Measurements from ENCODE around the gene QRFP.
A peak's percentile ranks its signal among the peaks of the same experiment; 100 is the strongest.
"Not testable (repeated sequence)": the region's sequence is repeated elsewhere in the genome, so short reads cannot be mapped to it uniquely, and the experiment has no call there.

Gene QRFP

DNA sequence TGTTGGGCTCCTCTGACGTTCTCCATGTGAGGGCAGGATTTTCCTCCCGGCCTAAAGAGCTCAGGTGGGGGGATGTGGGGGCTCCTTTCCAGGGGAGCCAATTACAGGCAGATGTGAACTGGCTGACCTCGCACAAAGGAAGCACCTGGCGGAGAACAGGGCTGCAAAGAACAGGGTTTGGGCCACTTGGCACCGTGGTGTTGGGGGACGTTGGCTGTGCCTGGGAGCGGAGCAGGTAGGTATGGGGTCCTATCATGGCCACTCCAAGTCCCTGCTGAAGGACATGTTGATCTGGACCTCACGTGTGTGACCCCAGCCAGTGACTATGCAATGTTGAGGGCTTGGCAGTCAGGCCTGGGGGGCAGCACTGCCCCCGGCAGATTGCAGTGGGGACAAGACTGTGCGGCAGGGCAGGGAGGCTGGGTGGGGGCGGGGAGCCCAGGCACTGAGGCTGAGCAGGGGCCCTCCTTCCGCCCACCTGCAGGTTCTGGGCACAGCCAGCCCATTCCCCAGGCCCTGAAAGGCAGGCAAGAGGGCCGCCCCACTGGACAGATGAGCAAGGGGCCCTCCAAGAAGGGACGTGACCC, 23.0 kb upstream of the QRFP start:
- DNase-seq: no peak

DNA sequence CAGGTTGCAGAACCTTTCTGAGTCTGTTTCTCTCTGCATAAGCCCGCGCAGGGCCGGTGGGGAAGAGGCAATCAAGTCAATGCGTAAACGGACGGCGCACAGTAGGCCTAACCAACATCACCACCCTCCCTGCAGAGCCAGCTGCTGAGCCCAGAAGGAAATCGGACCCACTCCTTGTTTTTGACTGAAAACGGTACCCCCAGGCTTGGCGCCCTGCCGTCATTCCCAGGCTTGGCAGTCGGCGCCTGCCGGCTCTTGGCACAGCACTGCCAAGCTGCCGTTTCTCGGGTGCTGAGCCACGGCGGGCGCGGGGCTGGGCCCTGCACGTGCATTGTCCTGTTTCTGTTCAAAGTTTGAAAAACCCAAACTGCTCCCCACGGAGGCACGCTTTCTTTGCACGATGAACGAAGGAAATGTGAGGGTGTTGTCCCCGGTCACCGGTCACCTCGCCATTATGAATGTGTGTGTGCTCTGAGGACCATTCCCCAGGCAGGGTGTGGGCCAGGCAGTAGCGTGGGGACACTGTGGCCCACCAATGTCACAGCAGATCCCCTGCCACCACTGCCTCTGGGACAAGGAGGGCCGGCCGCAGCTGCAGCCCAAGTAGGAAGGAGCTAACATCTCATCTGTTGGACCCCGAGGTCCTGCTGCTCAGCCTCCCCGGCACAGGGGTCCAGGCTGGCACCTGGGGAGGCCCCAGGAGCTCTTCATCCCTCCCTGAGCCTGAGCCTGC, 22.4 kb upstream of the QRFP start:
- DNase-seq: no peak

DNA sequence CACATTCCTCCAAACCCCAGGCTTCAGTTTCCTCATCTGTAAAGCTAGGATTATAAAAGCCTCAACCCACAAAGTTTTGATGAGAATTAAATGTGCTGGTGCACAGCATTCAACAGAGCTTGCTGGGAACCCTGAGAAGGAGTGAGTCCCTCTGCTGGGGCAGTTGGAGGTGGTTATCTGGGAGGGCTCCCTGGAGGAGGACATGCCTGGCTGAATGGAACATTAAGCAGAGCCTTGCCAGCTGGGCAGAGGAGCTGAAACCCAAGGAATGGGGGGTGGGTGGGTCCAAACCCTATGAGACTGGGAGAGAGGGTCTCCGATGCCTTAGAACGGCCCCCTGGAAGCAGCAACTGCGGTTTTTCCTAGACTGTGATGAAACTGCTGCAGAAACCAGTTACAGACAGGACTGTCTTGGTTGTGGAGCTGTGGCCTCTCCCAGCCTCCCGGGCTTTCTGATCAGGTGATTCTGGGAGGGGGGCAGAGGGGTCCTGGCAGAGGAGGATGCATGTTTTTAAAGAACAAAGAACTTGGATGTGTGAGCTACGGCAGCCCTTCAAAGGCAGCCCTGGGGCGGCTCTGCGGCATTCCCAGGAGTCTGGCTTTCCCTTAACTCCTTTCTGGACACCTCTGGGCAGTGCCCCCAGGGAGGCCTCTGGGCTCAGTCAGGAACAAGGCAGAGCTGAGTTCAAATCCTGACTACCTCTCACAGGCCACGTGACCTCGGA, 21.7 kb upstream of the QRFP start:
- no peak for DNase-seq

DNA sequence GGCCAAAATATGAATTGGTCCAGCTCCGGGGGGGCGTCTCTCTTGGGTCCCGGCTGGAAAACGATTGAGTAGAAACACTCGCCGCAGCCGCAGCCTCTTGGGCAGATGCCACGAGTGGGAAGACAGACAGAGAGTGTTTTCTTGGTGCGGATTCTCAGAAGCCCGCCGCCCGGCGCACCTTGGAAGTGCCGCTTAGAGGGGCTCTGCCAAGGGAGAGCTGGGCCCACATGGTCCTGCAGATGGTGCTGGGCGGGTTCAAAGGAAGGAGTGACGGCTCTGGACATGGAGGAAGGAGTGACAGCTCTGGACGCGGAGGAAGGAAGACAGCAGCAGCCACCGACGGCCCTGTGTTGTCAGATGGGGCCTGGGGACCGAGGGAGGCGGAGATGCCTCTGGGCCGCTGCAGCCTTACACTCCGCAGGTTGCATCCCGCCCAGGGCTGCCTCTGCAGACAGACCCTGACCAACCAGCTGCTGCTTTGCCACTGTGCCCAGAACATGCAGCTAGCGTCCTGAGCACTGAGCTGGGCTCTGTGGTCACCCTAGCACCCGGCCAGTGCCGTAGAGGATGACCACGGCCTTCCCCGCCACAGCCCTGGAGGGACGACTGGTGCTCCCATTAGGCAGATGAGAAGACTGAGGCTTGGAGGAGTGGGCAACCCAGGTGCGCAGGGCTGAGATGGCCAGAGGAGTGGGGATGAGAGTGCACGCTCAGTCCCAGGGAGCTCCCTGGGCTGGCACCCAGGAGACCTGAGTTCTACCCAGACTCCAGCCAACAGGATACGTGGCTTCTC, 20.8 kb upstream of the QRFP start:
- DNase-seq: no peak

DNA sequence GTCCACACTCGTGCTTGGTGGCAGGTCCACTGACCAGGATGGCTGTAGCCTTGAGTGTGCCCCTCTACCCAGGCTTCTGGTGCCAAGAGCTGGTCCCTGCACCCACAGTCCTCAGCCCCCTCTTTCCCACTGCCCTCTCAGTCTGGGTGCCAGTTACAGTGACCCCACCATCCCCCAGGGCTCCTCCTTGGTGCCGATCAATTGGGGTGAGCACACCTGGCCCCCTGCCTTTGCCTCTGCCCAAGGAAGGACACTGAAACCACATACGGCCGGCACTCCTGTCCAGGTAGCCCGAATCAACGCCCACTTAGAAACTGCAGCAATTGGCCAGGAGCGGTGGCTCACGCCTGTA, 18.5 kb upstream of the QRFP start:
- DNase-seq: no peak

DNA sequence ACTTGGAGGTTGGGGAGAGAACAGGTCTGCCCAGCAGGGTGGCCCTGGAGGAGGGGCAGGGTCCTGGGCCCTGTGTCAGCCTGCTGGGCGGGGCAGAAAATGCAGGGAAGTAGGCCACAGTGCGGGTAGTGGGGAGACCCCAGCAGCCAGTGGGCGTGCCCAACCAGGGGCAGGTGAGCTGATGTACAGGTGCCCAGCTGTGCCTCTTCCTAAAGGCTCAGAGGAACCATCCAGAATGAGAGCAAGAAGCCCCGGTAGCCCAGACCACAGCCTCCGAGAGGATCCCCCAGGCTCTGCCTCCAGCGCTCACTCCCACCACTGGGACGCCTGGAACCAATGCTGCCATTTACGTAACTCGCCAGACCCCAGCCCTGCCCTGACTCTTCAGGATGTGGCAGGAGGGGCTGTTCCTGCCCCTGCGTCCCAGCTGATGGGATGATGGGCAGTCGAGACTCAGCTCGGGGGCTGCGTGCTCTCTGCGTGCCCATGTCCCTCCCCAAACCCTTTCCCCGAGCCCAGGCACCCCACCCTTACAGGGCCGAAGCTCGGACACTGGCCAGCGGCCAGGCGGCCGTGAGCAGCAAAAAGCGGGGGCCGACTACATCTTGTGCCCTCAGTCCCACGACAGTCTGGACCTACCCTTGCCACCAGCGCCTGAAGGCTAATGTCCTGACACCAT, 17.9 kb upstream of the QRFP start:
- no peak for DNase-seq

DNA sequence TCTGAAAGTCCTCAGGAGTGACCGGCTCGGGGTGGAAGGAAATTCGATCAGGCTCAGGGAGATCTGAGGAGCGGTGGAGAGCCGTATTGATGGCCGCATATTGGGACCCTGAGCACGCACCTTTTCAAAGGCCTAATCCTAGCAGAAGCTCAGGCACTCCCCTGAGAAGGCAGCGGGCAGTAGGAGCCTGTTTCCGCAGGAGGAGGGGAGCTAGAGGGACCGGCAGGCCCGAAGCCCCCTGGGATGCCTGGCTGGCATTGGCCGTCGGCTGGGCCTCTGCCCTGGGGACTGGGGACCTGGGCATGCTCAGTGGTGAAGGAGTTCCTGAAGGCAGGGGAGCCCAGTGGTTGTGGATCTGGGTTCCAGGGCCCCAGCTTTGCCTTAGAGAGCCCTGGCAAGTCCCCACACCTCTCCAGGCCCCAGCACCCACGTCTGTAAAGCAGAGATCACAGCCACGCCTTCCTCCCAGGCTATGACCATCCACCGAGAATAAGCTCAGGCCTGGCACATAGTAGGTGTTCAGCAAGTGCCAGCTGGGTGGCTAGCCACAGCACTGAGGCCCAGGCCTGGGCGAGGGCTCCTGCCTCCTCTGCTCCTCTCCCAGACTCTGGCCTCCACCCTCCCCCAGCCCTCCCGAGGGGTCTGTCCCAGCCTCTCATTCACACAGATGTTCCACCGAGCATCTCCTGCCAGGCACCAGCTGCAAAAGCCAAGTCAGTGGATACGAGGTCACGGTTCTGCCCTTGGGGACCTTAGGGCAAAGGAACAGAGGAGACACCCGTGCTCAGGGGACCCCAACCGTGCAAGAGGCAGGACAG, 17.2 kb upstream of the QRFP start:
- no peak for DNase-seq

DNA sequence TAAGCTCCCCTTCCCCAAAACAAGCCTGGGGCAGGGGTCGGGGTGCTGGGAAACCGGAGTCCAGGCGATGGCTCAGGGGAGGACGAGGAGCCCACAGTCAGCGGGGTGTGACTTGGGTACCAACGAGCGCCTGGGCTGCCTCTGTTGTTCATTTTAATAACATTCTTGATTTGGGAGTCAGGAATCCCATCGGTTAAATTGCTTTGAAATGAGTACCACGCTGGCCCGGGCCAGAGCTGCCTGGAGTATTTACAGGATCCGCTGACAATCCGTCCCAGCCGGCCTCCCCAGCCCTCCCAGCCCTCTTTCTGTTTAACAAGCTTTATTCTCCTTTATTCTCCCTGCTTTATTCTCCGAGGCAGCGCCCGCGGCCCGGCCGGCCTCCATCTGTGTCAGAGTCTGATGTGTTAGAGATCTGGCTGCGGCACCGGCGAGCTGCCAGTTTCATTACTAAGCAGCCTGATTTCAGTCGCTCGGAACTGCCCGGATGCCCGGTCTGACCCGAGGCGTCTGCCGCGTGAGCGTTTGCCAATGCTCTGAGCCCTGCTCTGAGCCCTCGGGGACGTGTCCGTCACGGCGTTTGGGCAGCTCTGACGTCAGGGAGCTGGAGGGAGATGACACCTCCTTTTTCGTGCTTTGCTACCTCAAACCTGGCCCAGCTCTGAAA, 16.5 kb upstream of the QRFP start:
- no peak for DNase-seq

DNA sequence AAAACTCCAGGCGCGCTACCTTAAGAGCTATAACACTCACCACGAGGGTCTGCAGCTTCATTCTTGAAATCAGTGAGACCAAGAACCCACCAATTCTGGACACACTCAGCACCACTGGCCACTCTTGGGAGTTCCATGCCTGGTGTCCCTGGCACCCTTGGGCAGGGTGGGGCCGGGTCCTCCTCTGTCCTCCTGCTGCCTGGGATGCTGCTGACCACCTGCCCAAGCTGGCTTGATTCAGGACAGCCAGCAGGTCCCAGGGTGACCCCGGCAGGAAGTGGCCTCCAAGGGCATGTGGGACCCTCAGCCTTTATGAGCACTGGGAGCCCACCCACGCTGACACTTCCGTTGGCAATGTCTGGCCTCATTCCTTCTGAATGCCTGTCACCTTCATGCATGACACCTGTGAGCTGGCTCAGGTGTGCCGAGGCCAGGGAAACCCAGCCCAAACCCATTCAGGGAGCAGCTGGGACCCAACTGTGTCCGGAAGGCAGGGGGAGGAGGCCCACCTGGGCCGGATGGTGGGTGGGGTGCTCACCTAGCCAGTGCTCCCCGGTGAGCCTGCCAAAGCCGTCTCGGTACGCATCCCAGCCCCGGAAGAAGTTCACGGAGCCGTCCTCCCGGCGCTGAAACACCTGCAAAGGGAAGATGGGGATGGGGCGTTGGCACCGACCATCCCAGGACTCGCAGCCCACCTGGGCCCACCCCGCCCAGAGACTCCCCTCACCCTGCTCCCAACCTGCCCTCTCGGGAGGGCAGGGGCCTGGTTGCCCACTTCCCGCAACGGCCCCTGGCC, 14.8 kb upstream of the QRFP start:
- DNase-seq: no peak

DNA sequence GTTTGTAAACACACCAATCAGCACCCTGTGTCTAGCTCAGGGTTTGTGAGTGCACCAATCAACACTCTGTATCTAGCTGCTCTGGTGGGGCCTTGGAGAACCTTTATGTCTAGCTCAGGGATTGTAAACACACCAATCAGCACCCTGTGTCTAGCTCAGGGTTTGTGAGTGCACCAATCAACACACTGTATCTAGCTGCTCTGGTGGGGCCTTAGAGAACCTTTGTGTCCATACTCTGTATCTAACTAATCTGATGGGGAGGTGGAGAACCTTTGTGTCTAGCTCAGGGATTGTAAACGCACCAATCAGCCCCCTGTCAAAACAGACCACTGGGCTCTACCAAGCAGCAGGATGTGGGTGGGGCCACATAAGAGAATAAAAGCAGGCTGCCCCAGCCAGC, 14.1 kb upstream of the QRFP start:
- DNase-seq: not testable (repeated sequence)

DNA sequence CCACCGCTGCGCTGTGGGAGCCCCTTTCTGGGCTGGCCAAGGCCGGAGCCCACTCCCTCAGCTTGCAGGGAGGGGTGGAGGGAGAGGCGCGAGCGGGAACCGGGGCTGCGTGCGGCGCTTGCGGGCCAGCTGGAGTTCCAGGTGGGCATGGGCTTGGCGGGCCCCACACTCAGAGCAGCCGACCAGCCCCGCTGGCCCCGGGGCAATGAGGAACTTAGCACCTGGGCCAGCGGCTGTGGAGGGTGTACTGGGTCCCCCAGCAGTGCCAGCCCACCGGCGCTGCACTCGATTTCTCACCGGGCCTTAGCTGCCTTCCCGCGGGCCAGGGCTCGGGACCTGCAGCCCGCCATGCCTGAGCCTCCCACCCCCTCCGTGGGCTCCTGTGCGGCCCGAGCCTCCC, 13.4 kb upstream of the QRFP start:
- DNase-seq: not testable (repeated sequence)

DNA sequence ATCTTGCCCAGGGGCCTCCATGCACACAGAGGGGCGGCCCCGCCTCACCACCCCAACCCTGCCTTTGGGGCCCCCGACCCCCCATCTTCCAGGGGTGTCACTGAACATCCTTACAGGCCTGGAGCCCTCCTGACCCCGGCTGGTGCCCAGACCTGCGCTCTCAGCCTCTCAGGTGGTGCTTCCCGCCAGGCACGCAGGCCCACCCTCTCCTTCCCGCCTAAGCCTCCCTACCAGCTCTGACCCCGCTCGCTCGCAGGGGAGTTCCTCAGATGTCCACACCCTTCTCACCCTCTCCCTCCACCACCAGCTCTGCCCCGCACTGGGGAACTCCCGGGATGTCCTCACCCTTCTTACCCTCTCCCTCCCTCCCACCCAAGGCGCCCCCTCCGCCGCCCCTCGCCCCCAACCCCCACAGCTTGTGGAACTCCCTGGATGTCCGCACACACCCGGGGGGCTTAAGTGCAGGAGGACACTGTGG, 12.3 kb upstream of the QRFP start:
- no peak for DNase-seq

DNA sequence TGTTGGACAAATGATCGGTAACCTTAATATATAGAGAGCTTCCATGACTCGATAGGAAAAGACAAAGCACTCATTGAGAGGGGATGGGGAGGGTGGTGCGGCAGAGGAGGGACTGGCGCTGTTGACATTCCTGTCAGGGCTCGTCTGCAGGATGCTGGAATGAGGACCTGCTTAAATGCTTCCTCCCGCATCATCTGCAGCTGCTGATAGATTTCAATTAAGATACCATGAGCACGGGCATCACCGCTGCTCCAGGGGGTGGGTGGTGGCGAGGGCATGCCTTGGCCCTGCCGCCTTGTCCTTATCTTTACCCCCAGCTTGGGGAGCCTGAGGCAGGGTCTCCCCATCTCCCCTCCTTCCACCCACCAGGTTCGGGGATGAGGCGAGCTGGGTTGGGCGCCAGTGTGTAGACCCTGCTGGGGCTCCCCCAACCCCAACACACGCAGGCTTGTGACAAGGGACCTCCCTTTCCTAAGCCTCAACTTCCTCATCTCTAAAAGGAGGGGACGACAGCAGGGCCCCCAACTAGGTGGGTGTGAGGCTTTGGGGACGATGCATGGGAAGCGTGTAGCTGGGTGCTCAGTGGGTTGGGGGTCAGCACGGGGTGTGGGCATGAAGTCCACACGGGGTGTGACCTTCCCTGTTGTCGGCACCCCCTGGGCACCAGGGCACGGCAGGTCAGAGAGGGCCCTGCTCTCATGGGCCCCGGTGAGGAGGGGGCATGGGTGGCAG, 11.7 kb upstream of the QRFP start:
- peak in 1 of 2 experiments; percentile 5 for DNase-seq

DNA sequence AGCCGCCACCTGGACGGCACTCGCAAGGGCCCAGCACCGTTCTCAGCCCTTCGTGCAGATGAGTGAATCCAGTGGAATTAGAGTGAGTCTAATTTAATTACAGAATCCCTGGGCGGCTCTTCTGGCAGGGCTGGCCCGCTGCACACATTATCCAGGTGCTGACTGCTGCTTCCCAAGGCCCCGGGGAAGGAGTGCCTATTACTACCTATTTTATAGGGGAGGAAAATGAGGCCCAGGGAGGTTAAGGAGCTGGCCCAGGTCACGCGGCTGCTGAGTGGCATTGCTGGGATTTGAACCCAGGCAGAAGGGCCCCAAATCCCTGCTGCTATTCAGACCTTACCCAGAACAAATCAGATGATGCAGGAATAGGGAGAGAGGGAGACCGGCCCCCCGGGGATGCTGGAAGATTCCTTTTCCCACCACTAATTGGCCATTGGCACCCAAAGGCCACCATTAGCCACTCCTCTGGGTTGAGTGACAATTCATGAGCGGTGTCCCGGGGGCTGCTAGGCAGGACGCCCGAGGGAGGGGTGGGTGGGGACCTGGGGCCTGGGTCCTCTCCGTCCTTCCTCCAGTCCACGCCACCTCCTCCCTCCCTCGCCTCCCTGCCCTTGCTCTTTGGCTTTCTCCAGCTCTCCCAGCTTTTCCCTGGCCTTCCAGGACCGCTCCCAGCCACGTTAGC, 10.3 kb upstream of the QRFP start:
- DNase-seq: no peak

DNA sequence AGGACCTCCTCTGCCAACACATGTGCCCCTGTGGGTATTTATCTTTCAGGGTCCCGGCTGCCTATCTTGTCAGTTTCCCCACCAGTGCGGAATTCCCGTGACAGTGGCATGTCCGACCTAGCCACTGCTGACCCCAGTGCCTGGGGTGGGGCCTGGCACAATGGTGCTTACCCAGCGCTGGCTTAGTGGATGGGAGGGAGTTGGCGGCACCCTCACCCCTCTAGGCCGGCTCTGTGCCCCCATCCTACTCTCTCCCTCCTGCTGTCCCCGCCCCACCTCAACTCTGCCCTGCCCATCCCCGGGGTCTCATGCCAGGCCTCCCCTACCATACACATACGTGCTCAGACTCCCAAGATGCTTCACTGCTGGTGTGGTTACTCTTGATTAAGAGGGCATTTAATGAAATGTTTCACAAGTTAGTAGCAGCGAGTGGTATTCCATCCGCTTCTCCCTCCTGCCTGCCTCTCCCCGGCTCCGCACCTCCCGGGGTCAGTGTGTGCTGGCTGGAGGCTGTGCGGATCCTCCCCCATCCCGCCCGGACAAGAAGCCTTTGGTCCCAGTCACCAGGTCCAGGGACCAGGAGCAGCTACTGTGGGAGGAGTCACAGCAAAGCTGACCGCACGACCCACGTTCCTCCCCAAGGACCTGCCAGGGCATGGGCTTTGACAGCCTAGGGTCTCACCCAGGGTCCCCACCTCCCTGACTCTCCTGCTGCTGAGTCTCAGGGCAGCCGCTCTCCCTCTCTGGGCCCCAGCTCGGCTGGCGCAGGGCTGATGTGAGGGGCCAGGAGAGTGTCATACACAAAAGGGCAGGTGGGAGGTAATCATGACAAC, 9.5 kb upstream of the QRFP start:
- no peak for DNase-seq

DNA sequence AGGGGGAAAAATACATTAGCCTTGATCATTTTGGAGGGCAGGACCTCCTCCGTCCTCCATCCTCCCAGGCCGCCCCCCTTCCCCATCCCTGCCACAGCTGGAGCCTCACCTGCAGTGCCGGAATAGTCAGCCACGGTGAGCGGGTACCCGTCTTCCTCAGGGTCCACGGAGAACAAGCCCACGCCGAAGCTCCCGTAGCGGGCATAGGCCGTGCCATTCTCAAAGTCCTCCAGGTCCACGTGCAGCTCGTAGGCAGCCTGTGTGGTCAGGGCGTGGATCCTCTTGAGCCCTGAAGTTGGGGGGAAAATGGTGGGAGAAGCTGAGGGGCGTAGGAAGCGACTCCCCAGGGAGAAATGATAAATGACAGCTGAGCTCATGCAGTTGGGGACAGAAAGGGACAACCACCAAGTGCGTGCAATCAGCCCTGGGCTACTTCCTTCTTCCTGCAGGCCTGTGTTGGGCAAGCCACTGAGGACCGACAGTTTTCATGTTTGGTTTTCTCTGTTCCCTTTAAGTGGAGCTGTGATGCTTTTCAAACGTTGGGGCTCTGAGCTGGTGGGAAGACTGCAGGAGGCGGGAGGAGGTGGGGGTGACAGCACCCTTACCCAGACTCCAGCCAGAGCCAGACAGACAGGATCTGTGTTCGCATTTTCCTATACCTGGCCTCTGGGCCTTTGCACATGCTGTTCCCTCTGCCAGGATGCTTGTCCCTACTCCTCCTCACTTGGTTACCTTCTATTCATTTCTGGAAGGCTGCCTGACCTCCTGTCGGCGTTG, 8.7 kb upstream of the QRFP start:
- peak; percentile 51 to 65 for DNase-seq
